GM19468 (cell line): ENCODE measurements around the gene RNF150.

Source experiments
- ATAC-seq: cut with Tn5 transposase; IDR thresholded peaks from one replicate; pipeline ENCODE4 v1.9.1; 2021; ENCODE audit warnings: mild to moderate bottlenecking, moderate library complexity, moderate number of reproducible peaks; ENCODE audit not compliant: unreplicated experiment; ENCODE audit errors: extremely low read depth

Gene RNF150

GRCh38 chr4:140875746-140876452, 257.4 kb downstream of the RNF150 start:
- ATAC-seq: no peak

- ATAC-seq: no peak
These were observed 259.2 kb downstream of the RNF150 start for GRCh38 chr4:140874056-140874455.

- no peak for ATAC-seq
These were observed 261.9 kb downstream of the RNF150 start for GRCh38 chr4:140871368-140871767.

- ATAC-seq: no peak
These were observed 262.8 kb downstream of the RNF150 start for GRCh38 chr4:140870427-140870826.

GRCh38 chr4:140869446-140869845, 263.8 kb downstream of the RNF150 start:
- ATAC-seq: no peak

- ATAC-seq: no peak
These were observed 265.9 kb downstream of the RNF150 start for GRCh38 chr4:140867356-140867755.

- no peak for ATAC-seq
These were observed 266.7 kb downstream of the RNF150 start for GRCh38 chr4:140866492-140867005.

GRCh38 chr4:140865253-140866217, 267.7 kb downstream of the RNF150 start:
- ATAC-seq: no peak

GRCh38 chr4:140863197-140863596, 270.1 kb downstream of the RNF150 start:
- no peak for ATAC-seq

- ATAC-seq: no peak
These were observed 271.2 kb downstream of the RNF150 start for GRCh38 chr4:140862177-140862442.

GRCh38 chr4:140861359-140862176, 271.7 kb downstream of the RNF150 start:
- no peak for ATAC-seq

- ATAC-seq: no peak
These were observed 274.4 kb downstream of the RNF150 start for GRCh38 chr4:140858897-140859296.

- no peak for ATAC-seq
These were observed 276.2 kb downstream of the RNF150 start for GRCh38 chr4:140857111-140857510.

- no peak for ATAC-seq
These were observed 276.6 kb downstream of the RNF150 start for GRCh38 chr4:140856621-140857062.

GRCh38 chr4:140854168-140854567, 279.1 kb downstream of the RNF150 start:
- no peak for ATAC-seq

- no peak for ATAC-seq
These were observed 281.5 kb downstream of the RNF150 start for GRCh38 chr4:140851804-140852203.

GRCh38 chr4:140851032-140851636, 282.1 kb downstream of the RNF150 start:
- ATAC-seq: no peak

- no peak for ATAC-seq
These were observed 283.7 kb downstream of the RNF150 start for GRCh38 chr4:140849526-140849925.

GRCh38 chr4:140846736-140847135, 286.5 kb downstream of the RNF150 start:
- ATAC-seq: no peak

- ATAC-seq: no peak
These were observed 289.2 kb downstream of the RNF150 start for GRCh38 chr4:140844061-140844460.
